ENCODE data around the gene MGAT5. TPM values are rescaled to one million over a fixed set of nuclear protein-coding genes. Genes with fewer than 3 reads are reported as not detected.

MGAT5 gene
- total RNA-seq, 2 experiments from 2014 or later: 60.8 to 68.0 TPM

DNA sequence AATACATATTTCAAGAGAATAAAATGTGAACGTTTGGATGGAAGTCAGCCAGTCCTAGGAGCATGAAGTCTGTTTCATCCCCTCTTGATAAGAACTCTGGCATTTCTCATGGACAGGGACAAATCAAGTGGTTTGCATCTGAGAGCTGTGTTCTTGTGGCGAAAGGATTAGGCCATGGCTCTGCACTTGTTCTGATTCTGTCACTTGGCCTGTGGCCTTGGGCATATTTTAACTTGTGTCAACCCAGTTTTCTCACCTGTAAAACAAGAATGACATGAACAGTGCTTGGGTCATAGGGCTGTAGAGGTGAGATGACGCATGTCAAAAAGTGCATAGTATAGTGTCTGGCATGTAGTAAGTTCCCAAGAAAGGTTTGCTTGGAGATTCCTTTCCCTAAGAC lies 125.8 kb downstream of the MGAT5 start:
- Histone ChIP-seq H3K27ac (ENCODE audit: low read depth, low read length, poor library complexity, severe bottlenecking) (no peak overlapping the region), H3K9me3 (ENCODE audit: low read length) (no peaks in the 10 kb centered on the region), H3K36me3 (ENCODE audit: insufficient read depth, low read length) (peaks cover 44% of the 10 kb centered on the region), H3K4me3 (ENCODE audit: low read depth, low read length, poor library complexity, severe bottlenecking) (no peak overlapping the region), H4K20me1 (ENCODE audit: insufficient read depth, low read length) (no peaks in the 10 kb centered on the region), H2AFZ (ENCODE audit: low read length) (no peak overlapping the region), H3K4me1 (ENCODE audit: insufficient read depth, low read length, poor library complexity, severe bottlenecking) (no peaks in the 10 kb centered on the region), H3K4me2 (ENCODE audit: low read length) (no peak overlapping the region), H3K79me2 (ENCODE audit: insufficient read depth, low read depth, low read length) (no peaks in the 10 kb centered on the region), H3K9me2 (ENCODE audit: insufficient read depth, low read length) (no peaks in the 10 kb centered on the region)
- intact Hi-C loops (cut with micrococcal nuclease; ENCODE audit: unreplicated experiment): no loop called here
- POLR2A ChIA-PET: interaction anchor here (0.9 kb wide), 1 partner anchor 64 kb away, joined by 3 read pairs; no protein-coding TSS in a partner anchor
- BruUV-seq (replicated peaks): no TSS peak
- CTCF ChIA-PET (ENCODE audit: unreplicated experiment): no interaction called here
- TF ChIP-seq, protein P1, sequence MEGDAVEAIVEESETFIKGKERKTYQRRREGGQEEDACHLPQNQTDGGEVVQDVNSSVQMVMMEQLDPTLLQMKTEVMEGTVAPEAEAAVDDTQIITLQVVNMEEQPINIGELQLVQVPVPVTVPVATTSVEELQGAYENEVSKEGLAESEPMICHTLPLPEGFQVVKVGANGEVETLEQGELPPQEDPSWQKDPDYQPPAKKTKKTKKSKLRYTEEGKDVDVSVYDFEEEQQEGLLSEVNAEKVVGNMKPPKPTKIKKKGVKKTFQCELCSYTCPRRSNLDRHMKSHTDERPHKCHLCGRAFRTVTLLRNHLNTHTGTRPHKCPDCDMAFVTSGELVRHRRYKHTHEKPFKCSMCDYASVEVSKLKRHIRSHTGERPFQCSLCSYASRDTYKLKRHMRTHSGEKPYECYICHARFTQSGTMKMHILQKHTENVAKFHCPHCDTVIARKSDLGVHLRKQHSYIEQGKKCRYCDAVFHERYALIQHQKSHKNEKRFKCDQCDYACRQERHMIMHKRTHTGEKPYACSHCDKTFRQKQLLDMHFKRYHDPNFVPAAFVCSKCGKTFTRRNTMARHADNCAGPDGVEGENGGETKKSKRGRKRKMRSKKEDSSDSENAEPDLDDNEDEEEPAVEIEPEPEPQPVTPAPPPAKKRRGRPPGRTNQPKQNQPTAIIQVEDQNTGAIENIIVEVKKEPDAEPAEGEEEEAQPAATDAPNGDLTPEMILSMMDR (conservative IDR thresholded peaks at IDR 0.05; ENCODE audit: low read length): no peak
- TF ChIP-seq EZH2phosphoT487 (IDR thresholded peaks at IDR 0.05; ENCODE audit: borderline replicate concordance, low read depth, low read length): no peak
- DNase-seq (ENCODE audit: low spot score): no peak

DNA sequence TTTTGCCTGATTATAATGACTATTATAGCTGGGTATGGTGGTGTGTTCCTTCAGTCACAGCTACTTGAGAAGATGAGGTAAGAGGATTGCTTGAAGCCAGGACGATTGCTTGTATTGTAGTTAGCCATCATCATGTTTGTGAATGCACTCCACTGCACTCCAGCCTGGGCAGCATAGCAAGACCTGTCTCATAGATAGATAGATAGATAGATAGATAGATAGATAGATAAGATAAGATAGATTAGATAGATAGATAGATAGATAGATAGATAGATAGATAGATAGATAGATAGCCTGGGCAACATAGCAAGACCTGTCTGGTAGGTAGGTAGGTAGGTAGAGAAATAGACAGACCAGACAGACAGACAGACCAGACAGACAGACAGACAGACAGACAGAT lies 127.3 kb downstream of the MGAT5 start:
- CTCF ChIA-PET (ENCODE audit: unreplicated experiment): no interaction called here
- POLR2A ChIA-PET: interaction anchor here (0.6 to 0.7 kb wide), 2 partner anchors 11 to 491 kb away, joined by 4 to 5 read pairs; no protein-coding TSS in a partner anchor
- H4K20me1 ChIP-seq (ENCODE audit: insufficient read depth, low read length): no peaks in the 10 kb centered on the region
- peaks cover 41% of the 10 kb centered on the region for H3K36me3 ChIP-seq (ENCODE audit: insufficient read depth, low read length)
- no peaks in the 10 kb centered on the region for H3K4me1 ChIP-seq (ENCODE audit: insufficient read depth, low read length, poor library complexity, severe bottlenecking)
- no peak for DNase-seq (ENCODE audit: low spot score)
- no peak for TF ChIP-seq EZH2phosphoT487 (IDR thresholded peaks at IDR 0.05; ENCODE audit: borderline replicate concordance, low read depth, low read length)
- TF ChIP-seq, protein P1 (conservative IDR thresholded peaks at IDR 0.05; ENCODE audit: low read length): no peak
- no peak overlapping the region for H3K27ac ChIP-seq (ENCODE audit: low read depth, low read length, poor library complexity, severe bottlenecking)
- BruUV-seq (replicated peaks): no TSS peak
- no peak overlapping the region for H3K4me2 ChIP-seq (ENCODE audit: low read length)
- no peaks in the 10 kb centered on the region for H3K9me2 ChIP-seq (ENCODE audit: insufficient read depth, low read length)
- H3K79me2 ChIP-seq (ENCODE audit: insufficient read depth, low read depth, low read length): no peaks in the 10 kb centered on the region
- no peak overlapping the region for H3K4me3 ChIP-seq (ENCODE audit: low read depth, low read length, poor library complexity, severe bottlenecking)
- H2AFZ ChIP-seq (ENCODE audit: low read length): no peak overlapping the region
- intact Hi-C loops (cut with micrococcal nuclease; ENCODE audit: unreplicated experiment): no loop called here
- H3K9me3 ChIP-seq (ENCODE audit: low read length): no peaks in the 10 kb centered on the region

DNA sequence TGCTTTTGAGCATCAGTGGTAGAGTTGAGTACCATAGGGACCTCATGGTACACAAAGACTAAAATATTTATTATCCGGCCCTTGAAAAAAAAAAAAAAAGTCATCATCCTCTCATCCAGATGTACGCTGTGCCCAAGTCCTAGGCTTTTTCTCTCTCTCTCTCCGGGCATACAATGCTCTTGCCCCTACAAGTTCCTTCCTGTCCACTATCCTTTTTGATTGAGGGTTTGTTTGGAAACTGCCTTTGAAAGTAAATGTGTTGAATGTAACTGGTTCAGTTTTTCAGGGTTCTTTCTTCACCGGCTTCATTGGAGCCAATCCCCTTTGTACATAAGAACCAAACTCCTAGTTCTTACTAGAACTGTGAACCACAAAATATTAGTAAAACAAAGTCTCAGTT lies 130.3 kb downstream of the MGAT5 start:
- Histone ChIP-seq H3K4me2 (ENCODE audit: low read length) (no peak overlapping the region), H3K9me3 (ENCODE audit: low read length) (no peaks in the 10 kb centered on the region), H3K27ac (ENCODE audit: low read depth, low read length, poor library complexity, severe bottlenecking) (no peak overlapping the region), H3K36me3 (ENCODE audit: insufficient read depth, low read length) (peaks cover 36% of the 10 kb centered on the region; the same call in 1 of the 2 replicates), H3K4me3 (ENCODE audit: low read depth, low read length, poor library complexity, severe bottlenecking) (no peak overlapping the region), H3K79me2 (ENCODE audit: insufficient read depth, low read depth, low read length) (no peaks in the 10 kb centered on the region), H3K4me1 (ENCODE audit: insufficient read depth, low read length, poor library complexity, severe bottlenecking) (no peaks in the 10 kb centered on the region), H2AFZ (ENCODE audit: low read length) (no peak overlapping the region), H4K20me1 (ENCODE audit: insufficient read depth, low read length) (no peaks in the 10 kb centered on the region), H3K9me2 (ENCODE audit: insufficient read depth, low read length) (no peaks in the 10 kb centered on the region)
- TF ChIP-seq EZH2phosphoT487 (IDR thresholded peaks at IDR 0.05; ENCODE audit: borderline replicate concordance, low read depth, low read length): no peak
- TF ChIP-seq, protein P1 (conservative IDR thresholded peaks at IDR 0.05; ENCODE audit: low read length): no peak
- POLR2A ChIA-PET: no interaction called here
- DNase-seq (ENCODE audit: low spot score): no peak
- intact Hi-C loops (cut with micrococcal nuclease; ENCODE audit: unreplicated experiment): no loop called here
- CTCF ChIA-PET (ENCODE audit: unreplicated experiment): no interaction called here
- no TSS peak for BruUV-seq (replicated peaks)
